Chondrocyte (in vitro differentiated cells): ENCODE results near the gene TPBG. TPM values are rescaled to one million over a fixed set of nuclear protein-coding genes. Genes with fewer than 3 reads are reported as not detected.
A peak's percentile ranks its signal among the peaks of the same experiment; 100 is the strongest.

Experiments
- DNase-seq: peaks from one replicate; pipeline ENCODE4 v3.0.0; 2021; ENCODE audit warnings: mixed read lengths, low spot score
- H3K27ac Mint-ChIP-seq: one replicate; pipeline ENCODE4 v1.8.0; 2021; ENCODE audit warnings: mild to moderate bottlenecking, moderate library complexity, mixed read lengths; ENCODE audit not compliant: unreplicated experiment
- H3K27me3 Mint-ChIP-seq: 2 replicates; pipeline ENCODE4 v1.8.0; 2021; ENCODE audit warnings: low read depth, mixed read lengths
- H3K36me3 Mint-ChIP-seq: 2 replicates; pipeline ENCODE4 v1.8.0; 2021; ENCODE audit warnings: low read depth, mixed read lengths
- H3K4me1 Mint-ChIP-seq: 2 replicates; pipeline ENCODE4 v1.8.0; 2021; ENCODE audit warnings: low read depth, mild to moderate bottlenecking, mixed read lengths
- H3K4me3 Mint-ChIP-seq: one replicate; pipeline ENCODE4 v1.8.0; 2021; ENCODE audit warnings: mild to moderate bottlenecking, moderate library complexity, mixed read lengths; ENCODE audit not compliant: unreplicated experiment
- H3K9me3 Mint-ChIP-seq: 2 replicates; pipeline ENCODE4 v1.8.0; 2021; ENCODE audit warnings: low read depth, mixed read lengths
- long read RNA-seq: library from polyadenylated mRNA; stranded (forward); transcript quantifications from one replicate; pipeline ENCODE4 v2.0.0, GENCODE V29; 2021
- total RNA-seq: library from RNA; stranded (reverse); gene quantifications from 3 replicates; pipeline ENCODE4 v1.2.1, GENCODE V29; 2021
- TF ChIP-seq, protein P1 (sequence below): fragments of 200-600 bp; sonication (generic); IDR thresholded peaks from 2 replicates; pipeline ENCODE4 v1.5.0; 2021; ENCODE audit warnings: antibody characterized with exemption, mild to moderate bottlenecking, moderate library complexity

Gene TPBG
- total RNA-seq, result 10.6 to 11.9 TPM (median 11.2 TPM) in 3 replicates
- long read RNA-seq, full-length matches to known transcripts, result 67 of 84 reads
- long read RNA-seq, partial matches to known transcripts, result 0 of 84 reads
- long read RNA-seq, other reads (novel, unspliced or antisense), result 17 of 84 reads

GRCh38 chr6:82363428-82364086, at the start of gene TPBG:
TPBG (plus strand) TSS chr6:82363817; CDS start chr6:82364962, 1,145 bp downstream.
- H3K27ac Mint-ChIP-seq, result peak within 1 kb of the TSS; percentile 91
- no peaks in the 10 kb centered on the region for H3K36me3 Mint-ChIP-seq
- H3K4me1 Mint-ChIP-seq, result peaks cover 12% of the 10 kb centered on the region
- no peak for DNase-seq
- H3K4me3 Mint-ChIP-seq, result peak within 1 kb of the TSS; percentile 94
- peaks cover 31% of the 10 kb centered on the region for H3K27me3 Mint-ChIP-seq
- no peaks in the 10 kb centered on the region for H3K9me3 Mint-ChIP-seq
- TF ChIP-seq, protein P1, sequence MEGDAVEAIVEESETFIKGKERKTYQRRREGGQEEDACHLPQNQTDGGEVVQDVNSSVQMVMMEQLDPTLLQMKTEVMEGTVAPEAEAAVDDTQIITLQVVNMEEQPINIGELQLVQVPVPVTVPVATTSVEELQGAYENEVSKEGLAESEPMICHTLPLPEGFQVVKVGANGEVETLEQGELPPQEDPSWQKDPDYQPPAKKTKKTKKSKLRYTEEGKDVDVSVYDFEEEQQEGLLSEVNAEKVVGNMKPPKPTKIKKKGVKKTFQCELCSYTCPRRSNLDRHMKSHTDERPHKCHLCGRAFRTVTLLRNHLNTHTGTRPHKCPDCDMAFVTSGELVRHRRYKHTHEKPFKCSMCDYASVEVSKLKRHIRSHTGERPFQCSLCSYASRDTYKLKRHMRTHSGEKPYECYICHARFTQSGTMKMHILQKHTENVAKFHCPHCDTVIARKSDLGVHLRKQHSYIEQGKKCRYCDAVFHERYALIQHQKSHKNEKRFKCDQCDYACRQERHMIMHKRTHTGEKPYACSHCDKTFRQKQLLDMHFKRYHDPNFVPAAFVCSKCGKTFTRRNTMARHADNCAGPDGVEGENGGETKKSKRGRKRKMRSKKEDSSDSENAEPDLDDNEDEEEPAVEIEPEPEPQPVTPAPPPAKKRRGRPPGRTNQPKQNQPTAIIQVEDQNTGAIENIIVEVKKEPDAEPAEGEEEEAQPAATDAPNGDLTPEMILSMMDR, result peak; percentile 76

DNA sequence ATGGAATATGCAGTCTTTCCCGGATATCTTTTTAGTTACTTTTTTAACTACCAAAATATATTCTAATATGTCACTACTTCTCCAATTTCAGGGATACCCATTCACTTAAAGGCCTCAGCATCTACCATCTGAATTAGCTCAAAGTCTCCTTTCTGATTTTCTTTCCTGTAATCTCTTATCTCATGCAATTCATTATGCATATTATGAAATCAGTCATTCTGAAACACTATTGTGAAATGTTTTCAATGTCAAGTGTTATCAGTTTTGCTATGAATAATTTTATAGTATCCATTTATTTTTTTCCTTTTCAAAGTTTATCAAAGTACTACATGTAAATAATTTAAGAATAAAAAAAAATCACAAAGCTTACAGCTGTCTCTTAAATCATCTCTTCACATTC, 41.2 kb upstream of the TPBG start:
- H3K9me3 Mint-ChIP-seq, result peaks cover 12% of the 10 kb centered on the region
- no peak overlapping the region for H3K27ac Mint-ChIP-seq
- peaks cover 29% of the 10 kb centered on the region for H3K27me3 Mint-ChIP-seq
- no peaks in the 10 kb centered on the region for H3K4me1 Mint-ChIP-seq
- H3K36me3 Mint-ChIP-seq, result no peaks in the 10 kb centered on the region
- TF ChIP-seq, protein P1, result no peak
- DNase-seq, result no peak
- H3K4me3 Mint-ChIP-seq, result no peak overlapping the region

DNA sequence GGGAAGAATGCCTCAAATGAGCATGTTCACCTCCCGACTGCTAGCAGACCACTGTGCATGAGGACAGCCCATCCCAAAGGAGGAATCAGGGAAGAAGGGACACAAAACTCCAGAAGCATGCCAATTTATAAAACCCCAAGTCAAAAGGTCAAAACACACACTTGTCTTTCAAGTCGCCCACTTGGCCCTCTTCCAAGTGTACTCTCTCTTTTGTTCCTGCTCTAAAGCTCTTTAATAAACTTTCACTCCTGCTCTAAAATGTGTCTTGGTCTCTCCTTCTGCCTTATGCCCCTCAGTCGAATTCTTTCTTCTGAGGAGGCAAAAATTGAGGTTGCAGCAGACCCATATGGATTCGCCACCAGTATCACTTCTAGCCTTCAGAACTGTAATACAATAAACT, 33.9 kb upstream of the TPBG start:
- H3K27ac Mint-ChIP-seq, result no peak overlapping the region
- peaks cover 21% of the 10 kb centered on the region for H3K27me3 Mint-ChIP-seq
- no peak for DNase-seq
- no peak overlapping the region for H3K4me3 Mint-ChIP-seq
- peaks cover 7% of the 10 kb centered on the region for H3K9me3 Mint-ChIP-seq
- TF ChIP-seq, protein P1, result no peak
- H3K4me1 Mint-ChIP-seq, result peaks cover 6% of the 10 kb centered on the region
- no peaks in the 10 kb centered on the region for H3K36me3 Mint-ChIP-seq

DNA sequence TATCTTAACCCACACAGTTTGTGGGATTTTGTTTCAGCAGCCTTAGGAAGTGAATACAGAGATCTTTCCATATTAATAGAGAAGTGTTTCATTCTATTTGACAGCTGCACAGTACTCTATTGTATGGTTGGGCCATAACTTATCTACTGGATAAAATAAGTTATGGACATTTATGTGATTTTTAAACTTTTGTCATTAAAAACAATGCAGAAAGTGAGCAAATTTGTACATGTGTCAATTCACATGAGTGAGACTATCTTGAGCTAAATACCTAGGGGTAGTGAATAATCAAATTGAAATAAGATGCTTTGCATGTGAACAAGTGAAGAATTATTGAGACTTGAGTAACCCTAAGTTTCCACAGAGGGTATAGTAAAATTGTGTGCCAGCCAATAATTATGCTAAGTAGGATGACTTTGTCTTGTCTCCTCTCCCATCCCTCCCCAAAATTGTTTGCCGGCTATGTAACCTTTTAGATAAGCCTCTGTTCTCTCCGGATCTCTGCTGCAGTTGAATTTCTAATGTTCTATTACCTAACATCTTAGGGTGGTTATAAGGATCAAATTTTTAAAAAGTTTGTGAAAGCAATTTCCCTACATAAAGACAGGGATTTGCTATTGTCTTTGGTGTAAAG, 33.3 kb upstream of the TPBG start:
- Mint-ChIP-seq H3K36me3 (no peaks in the 10 kb centered on the region), H3K27me3 (peaks cover 24% of the 10 kb centered on the region), H3K4me3 (no peak overlapping the region), H3K9me3 (peaks cover 7% of the 10 kb centered on the region), H3K27ac (no peak overlapping the region), H3K4me1 (peaks cover 6% of the 10 kb centered on the region)
- TF ChIP-seq, protein P1, result no peak
- no peak for DNase-seq

DNA sequence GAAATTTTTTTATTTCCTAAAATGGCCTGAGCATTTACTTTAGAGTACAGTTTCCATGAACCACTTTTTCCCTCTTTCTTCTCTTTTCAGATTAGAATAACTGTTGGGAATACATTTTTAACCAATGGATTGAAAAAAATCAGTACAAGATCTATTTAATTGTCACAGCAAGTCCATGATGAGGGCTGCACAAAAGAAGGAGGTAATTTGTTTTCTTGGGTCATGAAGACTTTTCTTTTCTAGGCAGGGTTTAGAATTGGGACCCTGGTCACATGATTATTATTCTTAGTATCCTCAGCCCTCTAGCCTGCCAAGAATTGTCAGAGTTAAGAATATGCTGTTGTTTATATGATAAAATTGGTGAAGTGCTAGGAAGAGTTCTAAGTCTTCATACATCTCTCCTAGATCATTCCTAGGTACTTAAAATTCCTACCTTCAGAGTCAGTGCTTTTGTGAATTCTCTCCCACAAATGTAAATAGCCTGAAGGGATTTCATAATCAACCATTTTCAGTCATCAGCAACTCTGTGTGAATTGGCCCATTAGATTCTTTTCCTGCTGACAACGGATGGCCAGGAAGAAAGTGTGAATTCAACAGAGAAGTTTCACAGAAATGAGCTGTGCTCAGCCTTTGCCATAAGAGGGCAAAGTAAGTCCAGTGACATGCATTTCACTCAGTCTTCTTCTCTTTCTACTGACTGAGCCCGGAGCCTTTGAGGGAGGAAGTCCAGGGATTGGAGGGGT, 32.4 kb upstream of the TPBG start:
- Mint-ChIP-seq H3K4me3 (no peak overlapping the region), H3K36me3 (no peaks in the 10 kb centered on the region), H3K27me3 (peaks cover 26% of the 10 kb centered on the region), H3K27ac (no peak overlapping the region), H3K4me1 (peaks cover 6% of the 10 kb centered on the region), H3K9me3 (peaks cover 7% of the 10 kb centered on the region)
- no peak for DNase-seq
- TF ChIP-seq, protein P1, result peak; percentile 71
